Prostate gland (tissue), 2 donors: Measurements from ENCODE around the gene GCNT2. TPM values are rescaled to one million over a fixed set of nuclear protein-coding genes. Genes with fewer than 3 reads are reported as not detected.
"Not testable (repeated sequence)": the region's sequence is repeated elsewhere in the genome, so short reads cannot be mapped to it uniquely, and the experiment has no call there.

Experiments used
- DNase-seq: peaks from one replicate; pipeline ENCODE4 v3.0.0-alpha.2; 2019; ENCODE audit warnings: low spot score
- H3K27ac ChIP-seq, 2 donors: fragments of 200-600 bp; sonication (generic); 2 replicates each; pipeline ENCODE4 v1.5.1; 2017 to 2019
- H3K27me3 ChIP-seq: fragments of 200-600 bp; sonication (generic); replicated peaks from 2 replicates; pipeline ENCODE4 v1.5.1; 2019; ENCODE audit not compliant: insufficient read depth
- H3K36me3 ChIP-seq, 2 donors: fragments of 200-600 bp; sonication (generic); 1 replicate in 1 of 2; 2 replicates in 1 of 2; pipeline versions ENCODE4 v1.5.1 to v1.8.1; 2017 to 2019
- H3K4me1 ChIP-seq: fragments of 200-600 bp; sonication (generic); replicated peaks from 2 replicates; pipeline ENCODE4 v1.5.1; 2019
- H3K4me3 ChIP-seq, 2 donors: fragments of 200-600 bp; sonication (generic); 2 replicates each; pipeline ENCODE4 v1.5.1; 2017 to 2019
- H3K9me3 ChIP-seq: fragments of 200-600 bp; sonication (generic); 2 replicates; pipeline ENCODE4 v1.5.1; 2017
- CTCF ChIP-seq, 4 experiments: fragments of 200-600 bp in 2 of 4; fragments of 450-650 bp in 2 of 4; sonication (generic) in 2 of 4; IDR thresholded peaks; 1 replicate in 3 of 4; 2 replicates in 1 of 4; pipeline ENCODE4 v1.5.1; 2016 to 2019; ENCODE audit warnings: antibody characterized with exemption in 4 of 4, mild to moderate bottlenecking in 2 of 4, moderate library complexity in 2 of 4
- POLR2A ChIP-seq: fragments of 450-650 bp; IDR thresholded peaks from one replicate; pipeline ENCODE4 v1.6.1; 2016; ENCODE audit warnings: antibody characterized with exemption, mild to moderate bottlenecking
- POLR2AphosphoS5 ChIP-seq: sonication (generic); formaldehyde crosslinking; IDR thresholded peaks from one replicate; pipeline ENCODE4 v1.6.1; 2017; ENCODE audit warnings: antibody characterized with exemption
- WGBS: methylation state at CpG from one replicate; pipeline ENCODE4 v1.1.5; 2018; 5-methylcytosine and 5-hydroxymethylcytosine counted together
- intact Hi-C: fragments of 100-400 bp; cut with DNase I; formaldehyde crosslinking; loops from one replicate; pipeline ENCODE4 v1.14.2; 2022
- total RNA-seq, 2 donors: library from RNA; depleted of rRNA; stranded (reverse); fragments of >200 nt; gene quantifications; one replicate each; pipeline ENCODE4 v1.1.0, GENCODE V29; 2016

The GCNT2 gene
- total RNA-seq, 2 donors from 2014 or later = 22.9 to 58.2 TPM

GRCh38 chr6:10599046-10599445, 77.9 kb downstream of the GCNT2 start:
- Histone ChIP-seq H3K36me3 (no peaks in the 10 kb centered on the region), H3K27ac (no peak overlapping the region), H3K9me3 (no peaks in the 10 kb centered on the region), H3K27me3 (no peaks in the 10 kb centered on the region), H3K4me1 (no peaks in the 10 kb centered on the region), H3K4me3 (no peak overlapping the region)
- TF ChIP-seq CTCF (IDR thresholded peaks at IDR 0.05) = no peak
- no peak for TF ChIP-seq POLR2AphosphoS5
- TF ChIP-seq POLR2A = no peak
- intact Hi-C loops = no loop called here
- no peak for DNase-seq
- WGBS = 93% methylated on average over 7 of the region's 7 CpGs

GRCh38 chr6:10600681-10601080, 79.5 kb downstream of the GCNT2 start:
- DNase-seq, H3K36me3 ChIP-seq, H3K4me3 ChIP-seq, H3K9me3 ChIP-seq, H3K4me1 ChIP-seq, H3K27ac ChIP-seq, intact Hi-C loops, H3K27me3 ChIP-seq: not testable (repeated sequence)
- WGBS = 97% methylated on average over 5 of the region's 5 CpGs

GRCh38 chr6:10603219-10603618, 82.1 kb downstream of the GCNT2 start:
- H3K9me3 ChIP-seq = no peaks in the 10 kb centered on the region
- 91% methylated on average over 6 of the region's 6 CpGs for WGBS
- no peaks in the 10 kb centered on the region for H3K4me1 ChIP-seq
- H3K4me3 ChIP-seq = no peak overlapping the region
- H3K27me3 ChIP-seq = no peaks in the 10 kb centered on the region
- DNase-seq = no peak
- H3K27ac ChIP-seq = peak overlapping the region in 1 of 2 donors; percentile 36
- intact Hi-C loops = no loop called here
- no peaks in the 10 kb centered on the region for H3K36me3 ChIP-seq
- TF ChIP-seq POLR2A = no peak
- TF ChIP-seq CTCF (IDR thresholded peaks at IDR 0.05) = no peak
- TF ChIP-seq POLR2AphosphoS5 = no peak

GRCh38 chr6:10609038-10609437, 87.9 kb downstream of the GCNT2 start:
- Histone ChIP-seq H3K36me3 (no peaks in the 10 kb centered on the region), H3K4me3 (no peak overlapping the region), H3K27me3 (no peaks in the 10 kb centered on the region), H3K4me1 (peaks cover 5% of the 10 kb centered on the region), H3K27ac (peak overlapping the region; percentile 3 to 80), H3K9me3 (no peaks in the 10 kb centered on the region)
- DNase-seq = no peak
- 96% methylated on average over 1 of the region's 1 CpG for WGBS
- TF ChIP-seq POLR2A = no peak
- no peak for TF ChIP-seq POLR2AphosphoS5
- intact Hi-C loops = no loop called here

GRCh38 chr6:10610289-10610688, 89.1 kb downstream of the GCNT2 start:
- H3K4me3 ChIP-seq = no peak overlapping the region
- no peaks in the 10 kb centered on the region for H3K9me3 ChIP-seq
- H3K27ac ChIP-seq = peak overlapping the region in 1 of 2 donors; percentile 80
- TF ChIP-seq CTCF (IDR thresholded peaks at IDR 0.05) (no peak), POLR2AphosphoS5 (peak; percentile 50)
- 54% methylated on average over 1 of the region's 1 CpG for WGBS
- DNase-seq = peak; percentile 24
- H3K27me3 ChIP-seq = no peaks in the 10 kb centered on the region
- no peaks in the 10 kb centered on the region for H3K36me3 ChIP-seq
- peaks cover 5% of the 10 kb centered on the region for H3K4me1 ChIP-seq
- intact Hi-C loops = loop anchor here (5.0 to 10.0 kb wide), 2 partner anchors 53 to 85 kb away; partner anchors contain the start of genes C6orf52 and PAK1IP1

- intact Hi-C loops = loop anchor here (5.0 to 10.0 kb wide), 2 partner anchors 55 to 83 kb away; partner anchors contain the start of genes C6orf52 and PAK1IP1
- no peaks in the 10 kb centered on the region for H3K36me3 ChIP-seq
- H3K27me3 ChIP-seq = no peaks in the 10 kb centered on the region
- H3K27ac ChIP-seq = peak overlapping the region; percentile 65 to 80
- H3K4me3 ChIP-seq = no peak overlapping the region
- 89% methylated on average over 8 of the region's 8 CpGs for WGBS
- DNase-seq = no peak
- TF ChIP-seq POLR2A (no peak), CTCF (IDR thresholded peaks at IDR 0.05) (no peak), POLR2AphosphoS5 (no peak)
- H3K4me1 ChIP-seq = peaks cover 5% of the 10 kb centered on the region
- H3K9me3 ChIP-seq = no peaks in the 10 kb centered on the region
Observed at GRCh38 chr6:10612161-10612560, 91.0 kb downstream of the GCNT2 start.
